K562 (cell line): ENCODE results near the gene SIKE1. TPM values are rescaled to one million over a fixed set of nuclear protein-coding genes. Genes with fewer than 3 reads are reported as not detected.

Experiments
- ERF ChIP-seq: fragments of 450-650 bp; formaldehyde crosslinking; IDR thresholded peaks from 2 replicates; pipeline ENCODE4 v1.4.0; 2020; ENCODE audit warnings: mild to moderate bottlenecking, mixed read lengths
- ETV1 ChIP-seq: fragments of 450-650 bp; conservative IDR thresholded peaks from 2 replicates; pipeline ENCODE4 v1.6.1; 2016; ENCODE audit warnings: missing genetic modification characterization, control low read depth, low read depth, missing compliant biosample characterization
- GABPB2 ChIP-seq: fragments of 250-450 bp; sonication (Bioruptor Pico); conservative IDR thresholded peaks from 2 replicates; pipeline ENCODE4 v1.5.1; 2021; ENCODE audit warnings: mild to moderate bottlenecking
- NR2C1 ChIP-seq, 2 experiments: fragments of 450-650 bp; IDR thresholded peaks; 2 replicates each; pipeline ENCODE4 v1.6.1; 2017; ENCODE audit warnings: mild to moderate bottlenecking in 2 of 2, antibody characterized with exemption in 1 of 2, inconsistent platforms in 1 of 2, missing compliant biosample characterization in 1 of 2, missing genetic modification characterization in 1 of 2
- RBM17 ChIP-seq: fragments of 200-400 bp; formaldehyde crosslinking; IDR thresholded peaks from 2 replicates; pipeline ENCODE4 v1.6.1; 2017; ENCODE audit warnings: low read depth, mild to moderate bottlenecking, low read length, borderline replicate concordance
- ZNF165 ChIP-seq: fragments of 250-450 bp; sonication (Bioruptor Pico); IDR thresholded peaks from 2 replicates; pipeline ENCODE4 v1.4.0; 2020; ENCODE audit warnings: borderline replicate concordance
- ZNF644 ChIP-seq: fragments of 200-800 bp; sonication (Bioruptor generic); IDR thresholded peaks from 2 replicates; pipeline ENCODE4 v1.6.1; 2016; ENCODE audit warnings: low read depth, missing genetic modification characterization, missing compliant biosample characterization
- ZNF699 ChIP-seq: fragments of 250-450 bp; sonication (Bioruptor Pico); IDR thresholded peaks from 2 replicates; pipeline ENCODE4 v1.8.0; 2021; ENCODE audit warnings: mild to moderate bottlenecking, moderate library complexity; ENCODE audit not compliant: insufficient replicate concordance
- polyA plus RNA-seq, 8 experiments: library from polyadenylated mRNA; depleted of rRNA in 4 of 8; stranded (reverse) in 5 of 8; unstranded in 3 of 8; fragments of >200 nt; fragmentation: Nextera tagmentation in 2 of 8; fragmentation: Illumina TruSeq in 1 of 8; extraction: Ambion mirVana in 2 of 8; extraction: Trizol in 1 of 8; gene quantifications; 2 replicates each; pipeline versions ENCODE4 v1.2.1 to v1.2.3, GENCODE V29; 2011 to 2014; ENCODE audit warnings: inconsistent platforms in 1 of 8, missing spikeins in 1 of 8
- total RNA-seq, 7 experiments: library from RNA; depleted of rRNA in 6 of 7; stranded (reverse); fragments of >200 nt in 6 of 7; fragmentation: Illumina TruSeq in 2 of 7; extraction: Trizol in 2 of 7; gene quantifications; 2 replicates each; pipeline versions ENCODE4 v1.2.1 to v1.2.3, GENCODE V29; 2011 to 2021; ENCODE audit warnings: low replicate concordance in 1 of 7
- TF ChIP-seq, protein P1 (sequence below): fragments of 450-650 bp; formaldehyde crosslinking; IDR thresholded peaks from 2 replicates; pipeline ENCODE4 v1.4.0; 2020; ENCODE audit warnings: mild to moderate bottlenecking, moderate library complexity
- TF ChIP-seq, protein P2 (sequence below), 2 experiments: fragments of 450-650 bp in 1 of 2; sonication (generic) in 1 of 2; formaldehyde crosslinking in 1 of 2; IDR thresholded peaks; 2 replicates each; pipeline versions ENCODE4 v1.7.1 to v1.9.0; 2016 to 2022; ENCODE audit warnings: inconsistent platforms in 1 of 2, mild to moderate bottlenecking in 1 of 2, missing genetic modification reagents in 1 of 2
- TF ChIP-seq, protein P3 (sequence below): IDR thresholded peaks from 3 replicates; pipeline ENCODE4 v1.6.1; 2011; ENCODE audit warnings: borderline replicate concordance, mild to moderate bottlenecking, moderate library complexity; ENCODE audit not compliant: insufficient read length; ENCODE audit errors: extremely low read depth

Gene SIKE1
- total and polyA plus RNA-seq, 9 of the 15 experiments (the other 6 are each of a cell fraction or from before 2014, with no cell fraction given), result 21.8 to 144 (median 76.3) TPM

DNA sequence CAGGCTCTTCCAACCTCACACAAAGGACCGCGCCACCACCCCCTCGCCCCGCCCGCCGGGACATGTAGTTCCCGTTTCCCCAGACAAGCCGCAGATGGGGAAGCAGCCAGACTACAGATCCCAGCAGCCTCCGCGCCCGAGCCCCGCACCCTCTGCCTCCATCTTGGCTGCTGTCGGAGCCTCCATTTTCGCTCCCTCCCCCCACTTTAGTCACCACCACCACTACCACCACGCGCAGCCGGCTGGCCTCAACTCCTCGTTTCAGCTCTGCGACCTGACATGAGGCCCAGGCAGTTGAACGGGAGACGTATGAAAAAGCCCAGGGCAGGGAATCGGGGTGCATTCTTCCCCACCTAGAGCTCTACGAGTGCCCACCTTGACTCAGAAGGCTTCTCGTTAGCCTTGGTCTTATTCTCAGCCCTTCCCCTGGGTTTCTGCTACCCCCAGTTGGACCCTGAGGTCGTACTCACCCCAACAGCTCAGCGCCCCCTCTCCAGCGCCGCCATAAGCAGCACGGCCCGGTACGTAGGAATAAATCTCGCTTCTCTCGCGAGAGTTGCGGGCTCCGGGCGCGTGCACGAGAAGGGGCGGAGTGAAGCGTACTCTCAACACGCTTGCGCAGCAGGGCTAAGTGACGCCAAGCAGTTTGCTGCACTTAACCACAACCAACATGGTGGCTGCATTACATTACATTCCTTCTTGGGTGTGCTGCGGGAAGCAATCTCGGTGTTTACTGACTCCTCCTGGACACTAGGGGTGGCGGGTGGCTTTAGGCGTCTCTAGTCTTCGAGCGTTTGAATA, 22.8 kb downstream of the SIKE1 start, which contains the start of gene CSDE1 (continued):
- TF ChIP-seq, protein P1, sequence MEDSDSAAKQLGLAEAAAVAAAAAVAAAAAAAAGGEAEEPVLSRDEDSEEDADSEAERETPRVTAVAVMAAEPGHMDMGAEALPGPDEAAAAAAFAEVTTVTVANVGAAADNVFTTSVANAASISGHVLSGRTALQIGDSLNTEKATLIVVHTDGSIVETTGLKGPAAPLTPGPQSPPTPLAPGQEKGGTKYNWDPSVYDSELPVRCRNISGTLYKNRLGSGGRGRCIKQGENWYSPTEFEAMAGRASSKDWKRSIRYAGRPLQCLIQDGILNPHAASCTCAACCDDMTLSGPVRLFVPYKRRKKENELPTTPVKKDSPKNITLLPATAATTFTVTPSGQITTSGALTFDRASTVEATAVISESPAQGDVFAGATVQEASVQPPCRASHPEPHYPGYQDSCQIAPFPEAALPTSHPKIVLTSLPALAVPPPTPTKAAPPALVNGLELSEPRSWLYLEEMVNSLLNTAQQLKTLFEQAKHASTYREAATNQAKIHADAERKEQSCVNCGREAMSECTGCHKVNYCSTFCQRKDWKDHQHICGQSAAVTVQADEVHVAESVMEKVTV (CRISPR knock-in tag), result no peak
- TF ChIP-seq ETV1 (tag), result no peak; the same call in 1 of the 2 replicates
- TF ChIP-seq, protein P2, sequence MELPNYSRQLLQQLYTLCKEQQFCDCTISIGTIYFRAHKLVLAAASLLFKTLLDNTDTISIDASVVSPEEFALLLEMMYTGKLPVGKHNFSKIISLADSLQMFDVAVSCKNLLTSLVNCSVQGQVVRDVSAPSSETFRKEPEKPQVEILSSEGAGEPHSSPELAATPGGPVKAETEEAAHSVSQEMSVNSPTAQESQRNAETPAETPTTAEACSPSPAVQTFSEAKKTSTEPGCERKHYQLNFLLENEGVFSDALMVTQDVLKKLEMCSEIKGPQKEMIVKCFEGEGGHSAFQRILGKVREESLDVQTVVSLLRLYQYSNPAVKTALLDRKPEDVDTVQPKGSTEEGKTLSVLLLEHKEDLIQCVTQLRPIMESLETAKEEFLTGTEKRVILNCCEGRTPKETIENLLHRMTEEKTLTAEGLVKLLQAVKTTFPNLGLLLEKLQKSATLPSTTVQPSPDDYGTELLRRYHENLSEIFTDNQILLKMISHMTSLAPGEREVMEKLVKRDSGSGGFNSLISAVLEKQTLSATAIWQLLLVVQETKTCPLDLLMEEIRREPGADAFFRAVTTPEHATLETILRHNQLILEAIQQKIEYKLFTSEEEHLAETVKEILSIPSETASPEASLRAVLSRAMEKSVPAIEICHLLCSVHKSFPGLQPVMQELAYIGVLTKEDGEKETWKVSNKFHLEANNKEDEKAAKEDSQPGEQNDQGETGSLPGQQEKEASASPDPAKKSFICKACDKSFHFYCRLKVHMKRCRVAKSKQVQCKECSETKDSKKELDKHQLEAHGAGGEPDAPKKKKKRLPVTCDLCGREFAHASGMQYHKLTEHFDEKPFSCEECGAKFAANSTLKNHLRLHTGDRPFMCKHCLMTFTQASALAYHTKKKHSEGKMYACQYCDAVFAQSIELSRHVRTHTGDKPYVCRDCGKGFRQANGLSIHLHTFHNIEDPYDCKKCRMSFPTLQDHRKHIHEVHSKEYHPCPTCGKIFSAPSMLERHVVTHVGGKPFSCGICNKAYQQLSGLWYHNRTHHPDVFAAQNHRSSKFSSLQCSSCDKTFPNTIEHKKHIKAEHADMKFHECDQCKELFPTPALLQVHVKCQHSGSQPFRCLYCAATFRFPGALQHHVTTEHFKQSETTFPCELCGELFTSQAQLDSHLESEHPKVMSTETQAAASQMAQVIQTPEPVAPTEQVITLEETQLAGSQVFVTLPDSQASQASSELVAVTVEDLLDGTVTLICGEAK (IDR thresholded peaks at IDR 0.05), result no peak; the same call in 1 of the 2 replicates
- TF ChIP-seq, protein P2 (CRISPR knock-in tag; IDR thresholded peaks at IDR 0.05), result no peak
- TF ChIP-seq NR2C1 (IDR thresholded peaks at IDR 0.05), result peak; percentile 69
- TF ChIP-seq NR2C1 (tag; IDR thresholded peaks at IDR 0.05), result peak; percentile 87
- TF ChIP-seq, protein P3, sequence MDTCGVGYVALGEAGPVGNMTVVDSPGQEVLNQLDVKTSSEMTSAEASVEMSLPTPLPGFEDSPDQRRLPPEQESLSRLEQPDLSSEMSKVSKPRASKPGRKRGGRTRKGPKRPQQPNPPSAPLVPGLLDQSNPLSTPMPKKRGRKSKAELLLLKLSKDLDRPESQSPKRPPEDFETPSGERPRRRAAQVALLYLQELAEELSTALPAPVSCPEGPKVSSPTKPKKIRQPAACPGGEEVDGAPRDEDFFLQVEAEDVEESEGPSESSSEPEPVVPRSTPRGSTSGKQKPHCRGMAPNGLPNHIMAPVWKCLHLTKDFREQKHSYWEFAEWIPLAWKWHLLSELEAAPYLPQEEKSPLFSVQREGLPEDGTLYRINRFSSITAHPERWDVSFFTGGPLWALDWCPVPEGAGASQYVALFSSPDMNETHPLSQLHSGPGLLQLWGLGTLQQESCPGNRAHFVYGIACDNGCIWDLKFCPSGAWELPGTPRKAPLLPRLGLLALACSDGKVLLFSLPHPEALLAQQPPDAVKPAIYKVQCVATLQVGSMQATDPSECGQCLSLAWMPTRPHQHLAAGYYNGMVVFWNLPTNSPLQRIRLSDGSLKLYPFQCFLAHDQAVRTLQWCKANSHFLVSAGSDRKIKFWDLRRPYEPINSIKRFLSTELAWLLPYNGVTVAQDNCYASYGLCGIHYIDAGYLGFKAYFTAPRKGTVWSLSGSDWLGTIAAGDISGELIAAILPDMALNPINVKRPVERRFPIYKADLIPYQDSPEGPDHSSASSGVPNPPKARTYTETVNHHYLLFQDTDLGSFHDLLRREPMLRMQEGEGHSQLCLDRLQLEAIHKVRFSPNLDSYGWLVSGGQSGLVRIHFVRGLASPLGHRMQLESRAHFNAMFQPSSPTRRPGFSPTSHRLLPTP, result peak; percentile 47
- no peak for TF ChIP-seq ZNF699 (CRISPR knock-in tag)
- 0 out of 2 replicates have a peak, but pooled peaks have one; percentile 43 for TF ChIP-seq GABPB2
- no peak for TF ChIP-seq RBM17
- 0 out of 2 replicates have a peak, but pooled peaks have one; percentile 58 for TF ChIP-seq ZNF165 (CRISPR knock-in tag)
- peak; percentile 67; the same call in 1 of the 2 replicates for TF ChIP-seq ZNF644 (tag)
- peak; percentile 76; the same call in 1 of the 2 replicates for TF ChIP-seq ERF (CRISPR knock-in tag)
